GM11168 (cell line): ENCODE data around the gene MSANTD2.

Source experiments
- in situ Hi-C: fragments of 300-500 bp; cut with MboI; formaldehyde crosslinking; loops from one replicate; pipeline ENCODE4 v1.12.0; 2022; ENCODE audit warnings: low sequenced_read_pairs; ENCODE audit not compliant: unreplicated experiment

The MSANTD2 gene

GRCh38 chr11:124783002-124783401, 17.2 kb downstream of the MSANTD2 start:
- in situ Hi-C loops, result no loop called here

- in situ Hi-C loops, result no loop called here
Measured at GRCh38 chr11:124779568-124779967, 20.6 kb downstream of the MSANTD2 start.

- in situ Hi-C loops, result no loop called here
Measured at GRCh38 chr11:124778281-124778680, 21.9 kb downstream of the MSANTD2 start.

- in situ Hi-C loops, result no loop called here
Measured at GRCh38 chr11:124776865-124777645, 23.2 kb downstream of the MSANTD2 start.

- in situ Hi-C loops, result loop anchor here (25.0 kb wide), 1 partner anchor 109 kb away; the partner anchor contains the start of genes SIAE and SPA17
Measured at GRCh38 chr11:124770959-124771358, 29.2 kb downstream of the MSANTD2 start.

- in situ Hi-C loops, result loop anchor here (10.0 to 25.0 kb wide), 2 partner anchors 65 to 108 kb away; partner anchors contain the start of genes SIAE and SPA17
Measured at GRCh38 chr11:124769806-124770774, 30.1 kb downstream of the MSANTD2 start.

- in situ Hi-C loops, result loop anchor here (10.0 to 25.0 kb wide), 2 partner anchors 66 to 107 kb away; partner anchors contain the start of genes SIAE and SPA17
Measured at GRCh38 chr11:124768914-124769313, 31.3 kb downstream of the MSANTD2 start.

- in situ Hi-C loops, result loop anchor here (10.0 to 25.0 kb wide), 2 partner anchors 69 to 104 kb away; partner anchors contain the start of genes SIAE and SPA17
Measured at GRCh38 chr11:124766156-124766555, 34.0 kb downstream of the MSANTD2 start.

- in situ Hi-C loops, result loop anchor here (10.0 to 25.0 kb wide), 2 partner anchors 71 to 101 kb away; partner anchors contain the start of genes SIAE and SPA17
Measured at GRCh38 chr11:124763156-124763947, 36.9 kb downstream of the MSANTD2 start.

- in situ Hi-C loops, result loop anchor here (10.0 to 25.0 kb wide), 2 partner anchors 72 to 100 kb away; partner anchors contain the start of genes SIAE and SPA17
Measured at GRCh38 chr11:124762624-124763155, 37.5 kb downstream of the MSANTD2 start.

- in situ Hi-C loops, result loop anchor here (10.0 to 25.0 kb wide), 2 partner anchors 73 to 100 kb away; partner anchors contain the start of genes SIAE and SPA17
Measured at GRCh38 chr11:124762105-124762623, 38.0 kb downstream of the MSANTD2 start, which contains the start of gene ESAM. Gene ESAM (minus strand): TSS chr11:124762290. CDS start chr11:124762154, 136 bp downstream.

- in situ Hi-C loops, result loop anchor here (10.0 to 25.0 kb wide), 2 partner anchors 73 to 99 kb away; partner anchors contain the start of genes SIAE and SPA17
Measured at GRCh38 chr11:124761301-124762104, 38.7 kb downstream of the MSANTD2 start.

GRCh38 chr11:124760806-124761205, 39.4 kb downstream of the MSANTD2 start:
- in situ Hi-C loops, result loop anchor here (10.0 to 25.0 kb wide), 2 partner anchors 74 to 99 kb away; partner anchors contain the start of genes SIAE and SPA17

GRCh38 chr11:124760205-124760652, 40.0 kb downstream of the MSANTD2 start:
- in situ Hi-C loops, result loop anchor here (10.0 to 25.0 kb wide), 2 partner anchors 75 to 98 kb away; partner anchors contain the start of genes SIAE and SPA17

GRCh38 chr11:124759266-124760204, 40.7 kb downstream of the MSANTD2 start:
- in situ Hi-C loops, result loop anchor here (10.0 to 25.0 kb wide), 2 partner anchors 75 to 97 kb away; partner anchors contain the start of genes SIAE and SPA17
